K562 (cell line): ENCODE data around the gene SYNE2.

ENCODE experiments used
- CTCF ChIP-seq, 3 experiments: IDR thresholded peaks in 2 of 3; conservative IDR thresholded peaks in 1 of 3; 2 replicates each; pipeline ENCODE4 v1.5.1; 2011 to 2012; ENCODE audit warnings: low read length in 3 of 3, mild to moderate bottlenecking in 3 of 3, control low read depth in 2 of 3, improper control_type of control experiment in 1 of 3, inconsistent platforms in 1 of 3, low read depth in 1 of 3, mixed read lengths in 1 of 3, moderate library complexity in 1 of 3; ENCODE audit not compliant: insufficient read depth in 2 of 3
- MTA1 ChIP-seq: fragments of 450-650 bp; IDR thresholded peaks from 2 replicates; pipeline ENCODE4 v1.6.1; 2017; ENCODE audit warnings: borderline replicate concordance
- MYC ChIP-seq, 2 experiments: fragments of 250-450 bp in 1 of 2; sonication (Bioruptor Pico) in 1 of 2; IDR thresholded peaks; 2 replicates each; pipeline versions ENCODE4 v1.5.1 to v1.6.1; 2012 to 2021; ENCODE audit warnings: low read depth in 2 of 2, borderline replicate concordance in 1 of 2, improper control_type of control experiment in 1 of 2, low read length in 1 of 2, mild to moderate bottlenecking in 1 of 2, moderate library complexity in 1 of 2
- NR3C1 ChIP-seq: sonication (generic); formaldehyde crosslinking; IDR thresholded peaks from 2 replicates; pipeline ENCODE4 v1.8.1; 2022; ENCODE audit warnings: missing genetic modification reagents
- POLR2A ChIP-seq: fragments of 450-650 bp; conservative IDR thresholded peaks from 2 replicates; pipeline ENCODE4 v1.6.1; 2016
- RNF2 ChIP-seq: sonication (generic); IDR thresholded peaks from 2 replicates; pipeline ENCODE4 v1.6.1; 2016
- SAFB ChIP-seq: fragments of 200-400 bp; formaldehyde crosslinking; IDR thresholded peaks from 2 replicates; pipeline ENCODE4 v1.6.1; 2017; ENCODE audit warnings: low read depth, low read length, borderline replicate concordance
- U2AF1 ChIP-seq: fragments of 200-400 bp; formaldehyde crosslinking; optimal IDR thresholded peaks from 2 replicates; pipeline ENCODE3; 2017; ENCODE audit warnings: mild to moderate bottlenecking, low read depth, low read length, moderate library complexity
- ZBTB43 ChIP-seq: sonication (generic); formaldehyde crosslinking; IDR thresholded peaks from 2 replicates; pipeline ENCODE4 v1.8.0; 2023; ENCODE audit warnings: mild to moderate bottlenecking, missing genetic modification reagents
- ZFP36 ChIP-seq: fragments of 150-350 bp; IDR thresholded peaks from 2 replicates; pipeline ENCODE4 v1.6.1; 2018; ENCODE audit warnings: low read length, low read depth; ENCODE audit not compliant: partially characterized antibody
- ZNF12 ChIP-seq: sonication (generic); formaldehyde crosslinking; IDR thresholded peaks from 2 replicates; pipeline ENCODE4 v1.4.0; 2020; ENCODE audit warnings: mild to moderate bottlenecking, missing genetic modification reagents

- no peak for TF ChIP-seq ZFP36
- TF ChIP-seq U2AF1: no peak
- TF ChIP-seq MTA1: no peak
- TF ChIP-seq SAFB: no peak
- TF ChIP-seq RNF2: no peak
- TF ChIP-seq NR3C1: no peak
- TF ChIP-seq POLR2A: no peak
- no peak for TF ChIP-seq ZNF12 (CRISPR knock-in tag)
- TF ChIP-seq ZBTB43 (CRISPR knock-in tag): no peak
- no peak for TF ChIP-seq CTCF (IDR thresholded peaks at IDR 0.05 in 2 of 3, conservative IDR thresholded peaks at IDR 0.05 in 1 of 3; ENCODE audit: insufficient read depth in 2 of 3, low read depth in 1 of 3, low read length in 3 of 3)
- TF ChIP-seq MYC (IDR thresholded peaks at IDR 0.05; ENCODE audit: low read depth, low read length): no peak
- no peak for TF ChIP-seq MYC (CRISPR knock-in tag; IDR thresholded peaks at IDR 0.05; ENCODE audit: borderline replicate concordance, low read depth)
Measured at GRCh38 chr14:63972323-63972932, 119.6 kb downstream of the SYNE2 start.
